ENCODE measurements around the gene ARMC2.
"Not testable (repeated sequence)": the region's sequence is repeated elsewhere in the genome, so short reads cannot be mapped to it uniquely, and the experiment has no call there.

The ARMC2 gene

DNA sequence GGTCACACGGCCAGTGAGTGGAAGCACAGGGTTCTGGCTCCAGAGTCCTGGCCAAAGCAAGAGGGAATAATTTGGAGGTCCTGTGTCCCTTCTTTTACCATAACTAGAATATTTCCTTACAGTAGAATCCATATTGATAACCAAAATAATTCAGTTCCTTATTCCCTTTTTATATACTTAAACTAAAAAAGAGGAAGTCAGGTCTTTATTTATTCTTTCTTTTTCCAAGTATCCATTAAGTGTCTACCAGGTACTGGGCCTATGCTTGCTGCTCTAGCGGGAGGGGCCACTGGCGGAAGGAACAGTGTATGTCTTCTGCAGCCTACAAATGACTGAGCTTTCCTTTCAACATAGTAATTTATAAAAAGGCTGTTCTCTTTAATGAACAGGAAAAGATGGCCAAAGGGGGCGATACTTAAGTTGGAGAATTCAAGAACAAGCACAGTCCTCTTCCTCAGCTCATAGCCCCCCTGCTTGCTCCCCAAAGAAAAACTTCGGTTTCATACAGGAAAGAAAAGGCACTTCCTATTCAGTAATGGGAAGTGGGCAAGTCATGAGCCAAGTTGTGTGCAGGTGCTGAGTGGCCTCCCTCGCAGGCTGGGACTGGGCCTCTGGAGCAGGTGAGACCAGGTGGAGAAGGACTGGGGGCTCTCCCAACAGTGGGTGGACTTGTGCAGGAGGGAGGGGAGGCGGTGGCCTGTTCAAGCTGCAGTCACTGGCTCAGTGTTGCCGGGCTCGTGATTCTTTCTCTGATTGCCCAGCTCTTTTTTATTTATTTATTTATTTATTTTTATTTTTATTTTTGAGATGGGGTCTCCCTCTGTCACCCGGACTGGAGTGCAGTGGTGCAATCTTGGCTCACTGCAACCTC, 110.9 kb downstream of the ARMC2 start:
- no peak for DNase-seq

DNA sequence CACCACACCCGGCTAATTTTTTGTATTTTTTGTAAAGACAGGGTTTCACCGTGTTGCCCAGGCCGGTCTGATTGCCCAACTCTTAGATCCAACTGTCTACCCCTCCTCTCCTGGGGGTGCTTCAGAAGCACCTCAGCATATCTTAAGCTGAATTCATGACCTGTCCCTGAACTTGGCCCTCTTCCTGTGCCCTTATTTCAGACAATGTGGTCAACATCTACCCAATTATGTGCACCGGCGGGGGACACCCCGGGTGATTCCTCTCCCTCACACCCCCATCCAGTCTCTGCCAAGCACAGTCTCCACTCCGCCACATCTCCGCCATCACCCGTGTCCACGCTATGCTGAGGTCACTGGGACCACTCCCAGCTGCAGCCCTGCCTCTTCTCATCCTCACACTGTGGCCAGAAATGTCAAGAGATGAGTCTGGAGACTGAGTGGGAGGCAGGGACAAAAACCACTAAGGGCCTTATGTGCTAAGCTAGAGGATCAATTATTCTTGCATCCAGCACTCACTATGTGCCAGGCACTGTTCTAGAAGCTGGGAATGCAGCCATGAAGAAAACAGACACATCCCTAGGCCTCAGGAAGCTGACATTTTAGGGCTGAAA, 111.9 kb downstream of the ARMC2 start:
- no peak for DNase-seq

DNA sequence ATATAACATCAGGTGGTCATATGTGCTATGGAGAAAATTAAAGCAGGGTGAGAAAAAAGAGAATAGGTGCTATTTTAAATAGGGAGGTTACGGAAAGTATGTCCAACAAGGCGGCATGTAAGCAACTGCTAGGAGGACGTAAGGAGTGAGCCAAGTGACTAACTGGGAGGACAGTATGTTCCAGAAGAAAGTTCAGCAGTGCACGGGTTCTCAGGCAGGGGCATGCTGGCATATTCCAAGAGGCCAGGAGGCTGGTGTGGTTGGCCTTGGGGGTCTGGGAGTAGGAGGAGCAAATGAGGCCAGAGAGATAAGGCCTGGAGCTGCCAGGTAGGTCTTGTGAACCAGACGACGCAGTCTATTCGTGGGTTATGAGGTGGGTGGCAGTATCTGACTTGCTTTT, 112.4 kb downstream of the ARMC2 start:
- no peak for DNase-seq

DNA sequence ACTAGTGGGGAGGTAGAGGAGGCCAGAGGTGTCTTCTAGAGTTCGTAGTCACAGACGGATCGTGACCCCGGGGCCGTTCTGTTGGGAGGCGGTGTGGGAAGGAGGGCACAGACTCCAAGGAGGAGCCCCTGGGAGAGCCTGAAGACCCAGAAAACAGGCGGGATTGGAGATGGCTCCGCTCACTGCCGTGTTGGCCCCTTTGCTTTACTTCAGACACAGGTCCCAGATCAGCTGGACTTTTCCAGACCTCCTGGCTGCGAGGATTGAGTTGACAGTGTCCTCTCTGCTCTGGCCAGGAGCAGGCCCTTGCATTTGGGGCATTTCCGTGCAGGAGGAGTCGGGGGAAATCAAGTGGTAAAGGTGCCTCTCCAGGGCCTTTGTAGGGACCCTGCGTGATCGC, 112.9 kb downstream of the ARMC2 start:
- no peak for DNase-seq

DNA sequence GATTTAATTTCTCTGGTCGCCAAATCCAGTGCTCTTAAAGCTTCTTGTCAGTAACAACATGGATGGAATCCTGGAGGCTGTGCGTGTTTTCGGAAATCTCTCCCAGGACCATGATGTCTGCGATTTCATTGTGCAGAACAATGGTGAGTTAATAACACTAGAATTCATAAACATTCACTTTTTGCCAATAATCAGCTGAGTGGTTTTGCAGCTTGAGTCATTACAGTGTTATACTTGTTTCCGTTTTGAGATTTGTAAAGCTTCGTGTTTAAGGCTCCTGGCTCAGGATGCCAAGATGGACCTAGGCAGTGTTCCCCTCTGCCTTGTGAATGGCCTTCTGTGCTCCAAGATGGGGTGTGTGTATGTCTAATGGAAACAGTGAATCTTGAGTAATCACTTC, 113.8 kb downstream of the ARMC2 start:
- DNase-seq: no peak

DNA sequence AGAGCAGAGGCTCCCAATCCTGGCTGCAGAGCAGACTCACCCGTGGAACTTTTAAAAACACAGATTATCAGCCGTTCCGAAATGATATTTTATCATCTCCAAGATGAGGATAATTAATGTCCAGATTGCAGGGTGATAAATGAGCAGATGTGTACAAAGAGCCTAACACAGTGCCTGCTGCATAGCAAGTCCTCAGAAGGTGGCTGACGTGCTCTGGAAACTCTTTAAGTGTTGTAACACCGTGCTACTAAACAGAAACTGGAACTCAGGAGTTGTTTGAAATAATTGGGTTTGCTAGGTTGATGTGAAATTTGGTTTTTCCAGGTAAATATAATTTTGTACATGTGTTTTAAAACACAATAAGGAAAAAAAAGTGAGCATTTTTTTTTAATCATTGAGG, 118.0 kb downstream of the ARMC2 start:
- no peak for DNase-seq

DNA sequence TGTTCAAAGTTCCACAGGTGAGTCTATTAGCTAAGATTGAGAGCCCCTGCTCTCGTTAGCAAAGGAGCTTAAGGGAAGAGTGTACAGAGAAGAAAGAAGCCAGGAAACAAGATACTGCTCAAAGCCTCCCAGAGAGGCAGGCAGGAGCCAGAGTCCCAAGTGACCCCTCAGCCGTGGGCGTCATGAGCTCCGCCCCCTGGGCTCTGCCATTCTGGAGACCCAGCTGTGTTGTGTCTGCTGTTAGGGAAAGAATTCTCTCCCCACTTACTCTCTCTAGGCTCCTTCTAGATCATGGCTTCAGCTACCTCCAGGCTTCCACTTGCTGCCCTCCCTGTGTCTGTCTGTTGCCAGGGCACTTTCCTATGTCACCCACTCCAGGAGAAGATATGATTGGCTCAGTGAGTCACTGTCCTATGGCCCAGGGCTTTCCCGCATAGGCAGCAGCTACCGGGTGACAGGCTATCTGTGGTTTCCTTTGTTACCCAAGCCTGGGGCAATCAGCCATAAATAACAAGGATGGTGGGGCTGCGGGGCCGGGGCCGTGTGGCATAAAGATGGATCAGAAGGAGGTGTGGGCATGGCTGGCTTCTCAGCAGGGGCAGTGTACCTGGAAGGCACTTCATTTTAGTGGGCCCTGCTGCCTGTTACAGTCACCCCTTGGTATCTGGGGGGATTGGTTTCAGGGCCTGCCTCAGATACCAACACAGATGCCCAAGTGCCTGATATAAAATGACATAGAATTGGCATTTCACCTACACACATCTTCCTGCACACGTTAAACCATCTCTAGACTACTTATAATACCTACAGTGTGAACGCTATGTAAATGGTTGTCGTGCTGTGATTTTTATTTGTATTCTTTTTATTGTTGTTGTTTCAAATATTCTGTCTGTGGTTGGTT, 118.9 kb downstream of the ARMC2 start:
- DNase-seq: no peak

DNA sequence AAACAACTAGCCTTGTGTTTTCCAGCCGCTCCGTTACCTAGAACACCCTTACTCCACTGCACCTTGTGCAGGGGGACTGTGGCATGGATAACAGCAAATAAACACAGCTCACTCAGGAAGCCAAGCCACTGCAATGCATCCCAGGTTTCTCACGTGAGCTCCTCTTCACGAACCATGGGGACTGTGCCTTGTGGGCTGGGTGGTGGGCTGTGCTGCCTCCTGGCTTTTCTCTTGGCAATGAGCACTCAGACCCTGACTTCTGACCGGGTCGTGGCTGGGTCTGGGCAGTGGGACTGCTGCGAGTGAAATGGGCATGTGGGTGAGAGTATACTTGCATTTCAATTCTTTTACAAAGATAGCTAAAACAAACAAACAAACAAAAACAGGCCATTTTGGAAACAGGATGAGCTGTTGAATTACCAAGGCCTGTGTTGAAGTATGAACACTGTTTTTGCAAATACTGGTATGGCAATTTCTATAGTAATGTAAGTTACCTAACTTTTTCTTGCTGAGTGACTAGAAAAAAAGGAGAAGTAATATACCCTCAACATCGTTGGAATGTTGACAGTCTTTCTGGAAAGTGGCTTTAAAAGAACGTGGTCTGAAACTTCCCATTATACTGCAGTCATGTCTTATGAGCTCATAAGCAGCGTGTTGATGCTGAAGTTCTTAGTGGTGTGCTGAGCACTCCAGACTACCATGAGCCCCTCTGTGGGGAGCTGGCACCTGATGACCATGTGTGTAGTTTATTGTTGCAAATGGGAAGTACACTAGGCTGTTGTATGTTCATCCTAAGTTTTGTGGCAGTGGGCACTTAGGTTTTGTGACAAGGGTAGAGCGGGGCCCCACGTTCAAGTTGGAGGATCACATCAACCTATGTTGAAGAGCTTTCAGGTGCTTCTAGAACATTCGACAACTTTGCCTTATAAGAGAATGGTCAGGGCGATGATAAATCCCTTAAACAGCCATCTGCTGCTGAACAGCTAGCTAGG, 120.4 kb downstream of the ARMC2 start:
- no peak for DNase-seq

DNA sequence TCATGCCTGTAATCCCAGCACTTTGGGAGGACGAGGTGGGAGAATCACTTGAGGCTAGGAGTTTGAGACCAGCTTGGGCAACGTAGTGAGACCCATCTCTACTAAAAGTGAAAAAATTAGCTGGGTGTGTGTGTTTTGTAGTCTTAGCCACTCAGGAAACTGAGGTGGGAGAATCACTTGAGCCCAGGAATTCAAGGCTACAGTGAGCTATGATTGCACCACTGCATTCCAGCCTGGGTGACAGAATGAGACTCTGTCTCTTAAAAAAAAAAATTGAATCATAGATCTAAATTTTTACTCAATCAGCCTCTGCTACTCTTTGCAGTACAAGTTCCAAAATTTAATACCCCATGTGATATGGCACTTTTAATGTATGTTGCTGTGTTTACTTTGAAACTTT, 121.6 kb downstream of the ARMC2 start:
- no peak for DNase-seq

DNA sequence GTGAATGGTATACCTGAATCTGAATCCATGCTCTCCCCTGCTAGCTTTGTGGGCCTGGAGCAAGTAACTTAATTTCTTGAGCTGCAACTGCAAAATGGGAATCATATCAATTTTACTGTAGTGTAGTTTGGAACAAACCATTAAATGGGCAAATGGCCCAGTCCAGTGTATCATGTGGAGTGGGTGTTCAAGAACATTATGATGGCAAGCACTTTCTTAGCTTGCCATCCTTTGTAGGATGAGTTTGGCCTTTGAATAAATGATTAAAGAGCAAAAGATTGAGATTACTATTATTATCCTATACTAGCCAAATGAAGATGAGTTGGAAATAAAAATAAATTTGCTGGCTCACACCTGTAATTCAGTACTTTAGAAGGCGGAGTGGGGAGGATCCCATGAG, 126.0 kb downstream of the ARMC2 start:
- DNase-seq: no peak

DNA sequence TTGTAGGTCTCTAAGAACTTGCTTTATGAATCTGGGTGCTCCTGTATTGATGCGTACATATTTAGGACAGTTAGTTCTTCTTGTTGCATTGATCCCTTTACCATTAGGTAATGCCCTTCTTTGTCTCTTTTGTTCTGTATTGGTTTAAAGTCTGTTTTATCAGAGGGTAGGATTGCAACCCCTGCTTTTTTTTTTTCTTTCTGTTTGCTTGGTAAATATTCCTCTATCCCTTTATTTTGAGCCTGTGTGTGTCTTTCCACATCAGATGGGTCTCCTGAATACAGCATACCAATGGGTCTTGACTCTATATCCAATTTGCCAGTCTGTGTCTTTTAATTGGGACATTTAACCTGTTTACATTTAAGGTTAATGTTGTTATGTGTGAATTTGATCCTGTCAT, 130.4 kb downstream of the ARMC2 start:
- not testable (repeated sequence) for DNase-seq

DNA sequence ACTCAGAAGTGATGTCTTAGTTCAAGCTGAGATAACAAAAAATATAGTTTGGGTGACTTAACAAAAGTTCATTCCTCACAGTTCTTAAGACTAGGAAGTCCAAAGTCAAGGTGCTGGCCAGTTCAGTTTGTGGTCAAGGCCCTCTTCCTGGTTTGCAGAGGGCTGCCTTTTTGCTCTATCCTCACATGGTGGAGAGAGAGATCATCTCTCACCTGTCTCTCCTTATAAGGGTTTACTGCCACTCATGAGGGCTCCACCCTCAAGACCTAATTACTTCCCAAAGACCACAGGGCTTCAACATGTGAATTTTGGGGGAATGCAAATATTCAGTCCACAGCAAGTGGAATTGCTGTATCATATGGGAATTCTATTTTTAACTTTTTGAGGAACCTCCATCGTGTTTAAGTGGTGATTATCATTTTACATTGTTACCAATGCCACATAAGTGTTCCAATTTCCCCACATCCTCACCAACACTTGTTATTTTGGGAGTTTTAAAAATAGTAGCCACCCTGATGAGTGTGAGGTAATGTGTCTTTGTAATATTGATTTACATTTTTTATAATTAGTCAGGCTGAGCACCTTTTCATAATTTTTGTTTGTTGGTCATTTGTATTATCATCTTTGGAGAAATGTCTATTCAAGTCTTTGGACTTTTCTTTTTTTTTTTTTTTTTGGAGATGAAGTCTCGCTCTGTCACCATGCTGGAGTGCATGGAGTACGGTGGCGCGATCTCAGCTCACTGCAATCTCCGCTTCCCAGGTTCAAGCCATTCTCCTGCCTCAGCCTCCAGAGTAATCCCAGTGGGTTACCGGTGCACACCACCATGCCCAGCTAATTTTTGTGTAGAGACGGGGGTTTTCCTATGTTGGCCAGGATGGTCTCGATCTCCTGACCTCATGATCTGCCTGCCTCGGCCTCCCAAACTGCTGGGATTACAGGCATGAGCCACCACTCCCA, 134.2 kb downstream of the ARMC2 start:
- DNase-seq: no peak

DNA sequence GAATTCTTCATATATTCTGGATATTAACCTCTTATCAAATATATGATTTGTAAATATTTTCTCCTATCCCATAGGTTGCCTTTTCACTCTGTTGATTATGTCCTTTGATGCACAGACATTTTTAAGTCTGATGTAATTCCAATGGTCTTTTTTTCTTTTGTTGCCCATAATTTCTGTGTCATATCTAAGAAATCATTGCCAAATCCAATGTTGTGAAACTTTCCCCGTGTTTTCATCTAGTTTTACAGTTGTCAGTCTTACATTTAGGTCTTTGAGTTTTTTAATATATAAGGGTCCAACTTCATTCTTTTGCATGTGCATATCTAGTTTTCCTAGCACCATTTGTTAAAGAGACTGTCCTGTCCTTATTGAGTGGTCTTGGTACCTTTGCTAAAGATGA, 134.9 kb downstream of the ARMC2 start:
- no peak for DNase-seq

DNA sequence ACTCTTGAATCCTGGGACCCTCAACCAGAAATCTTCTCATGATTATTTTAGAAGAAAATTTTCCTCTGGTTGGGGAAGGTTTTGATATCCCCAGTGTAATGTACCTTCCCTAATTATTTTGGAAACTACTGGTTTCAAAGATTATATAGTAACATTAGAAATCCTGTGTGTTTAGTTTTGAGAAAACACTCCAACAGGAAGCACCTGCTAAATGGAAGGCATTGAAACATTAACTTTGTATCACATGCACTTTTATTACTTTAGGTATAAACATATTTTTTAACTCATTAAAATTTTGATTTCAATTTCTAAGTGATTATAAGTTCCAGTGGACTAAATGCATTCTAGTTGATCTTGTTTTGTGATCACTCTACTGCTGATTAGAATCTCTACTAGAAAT, 137.1 kb downstream of the ARMC2 start:
- no peak for DNase-seq

DNA sequence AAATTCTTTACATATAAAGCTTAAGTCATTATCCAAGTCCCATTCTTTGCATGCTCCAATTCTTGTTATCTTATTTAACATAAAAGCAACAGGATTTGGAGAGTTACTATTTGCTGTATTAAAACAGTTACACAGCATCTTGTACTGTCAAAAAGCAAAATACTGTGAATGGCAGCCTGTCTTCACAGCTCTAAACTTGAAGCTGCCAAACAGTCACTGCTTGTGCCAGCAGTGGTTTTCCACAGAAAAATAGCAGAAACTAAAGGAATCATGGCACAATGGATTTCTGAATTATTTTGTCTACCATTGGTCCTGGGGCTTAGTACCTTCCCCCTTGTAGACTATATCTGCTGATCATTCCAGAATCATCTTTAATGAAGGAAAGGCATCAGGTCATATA, 138.9 kb downstream of the ARMC2 start:
- DNase-seq: no peak

DNA sequence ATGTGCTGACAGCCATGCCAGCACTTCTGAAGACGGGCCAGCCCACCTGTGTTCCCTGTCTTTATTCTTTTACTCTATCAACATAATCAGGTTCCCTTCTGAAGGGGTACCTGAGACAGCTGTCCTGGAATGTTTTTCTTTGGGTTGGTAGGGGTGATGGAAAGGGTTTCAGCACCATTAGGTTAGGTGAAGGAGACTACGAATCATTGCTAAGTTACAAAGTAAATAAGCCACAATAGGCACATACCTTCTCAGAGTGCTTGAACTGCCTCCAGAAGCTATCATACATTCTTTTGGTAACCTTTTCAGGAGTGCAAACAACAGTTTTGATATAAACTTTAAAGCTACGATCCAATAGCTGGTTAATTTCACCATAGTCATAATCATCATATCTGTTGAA, 140.1 kb downstream of the ARMC2 start:
- DNase-seq: no peak

DNA sequence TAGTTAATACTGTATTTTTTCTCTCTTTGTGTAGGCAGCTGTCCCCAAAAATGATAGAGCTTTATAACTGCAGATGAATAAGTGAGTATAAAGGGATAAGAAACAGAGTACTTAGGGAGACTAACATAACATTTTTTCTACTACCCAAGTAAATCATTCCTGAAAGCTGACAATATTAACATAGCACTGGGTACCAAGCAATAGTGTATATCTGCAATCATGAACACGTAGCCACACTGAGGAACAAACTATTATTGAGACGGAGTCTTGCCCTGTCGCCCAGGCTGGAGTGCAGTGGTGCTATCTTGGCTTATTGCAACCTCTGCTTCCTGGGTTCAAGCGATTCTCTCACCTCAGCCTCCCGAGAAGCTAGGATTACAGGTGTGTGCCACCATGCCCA, 140.5 kb downstream of the ARMC2 start:
- no peak for DNase-seq

DNA sequence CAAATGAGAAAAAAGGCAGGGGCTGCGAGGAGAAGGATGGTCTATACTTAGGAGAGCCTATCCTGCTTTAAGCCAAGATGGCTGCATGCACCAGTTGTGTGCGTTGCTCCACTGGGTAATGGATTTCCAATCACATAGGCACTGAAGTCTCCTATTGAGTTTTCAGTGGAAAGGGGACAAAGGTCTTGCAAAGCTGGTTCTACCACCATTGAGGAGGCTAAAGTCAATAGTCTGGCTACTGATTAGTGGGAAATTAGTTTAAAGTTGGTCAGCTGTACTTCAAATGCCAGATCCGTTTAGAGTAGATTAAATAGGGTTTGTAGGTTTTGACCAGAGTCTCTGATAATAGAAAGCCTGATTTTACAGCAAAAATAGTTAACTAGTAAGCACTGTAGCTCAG, 141.5 kb downstream of the ARMC2 start:
- no peak for DNase-seq

DNA sequence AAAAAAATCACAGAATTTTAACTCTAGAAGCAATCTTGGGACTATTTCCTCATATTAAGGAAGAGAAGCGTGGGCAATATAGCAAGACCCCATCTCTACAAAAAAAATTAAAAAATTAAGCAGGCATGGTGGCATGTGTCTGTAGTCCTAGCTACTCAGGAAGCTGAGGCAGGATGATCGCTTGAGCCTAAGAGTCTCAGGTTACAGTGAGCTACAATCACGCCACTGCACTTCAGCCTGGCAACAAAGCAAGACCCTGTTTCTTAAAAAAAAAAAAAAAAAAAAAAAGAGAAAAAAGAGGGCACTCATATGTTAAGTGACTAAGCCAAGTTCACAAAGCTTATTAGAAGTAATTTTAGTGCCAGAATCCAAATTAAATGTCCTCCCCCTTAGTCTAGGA, 145.7 kb downstream of the ARMC2 start:
- DNase-seq: no peak

DNA sequence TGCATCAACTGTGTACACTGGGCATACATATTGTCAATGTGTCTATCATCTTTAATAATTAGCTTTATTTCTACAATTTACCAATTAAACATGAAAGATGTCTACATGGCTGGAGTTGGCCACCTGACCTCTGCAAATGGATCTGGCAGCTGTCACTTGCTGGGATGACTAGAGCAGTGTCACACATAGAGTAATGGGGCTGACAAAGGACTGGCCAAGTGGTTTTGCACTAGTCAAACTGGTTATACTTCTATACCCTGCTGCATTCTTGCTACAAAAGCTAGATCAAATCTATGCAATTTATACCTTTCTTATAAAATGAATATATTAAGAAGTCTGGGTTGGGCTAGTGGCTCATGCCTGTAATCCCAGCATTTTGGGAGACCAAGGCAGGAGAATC, 147.1 kb downstream of the ARMC2 start:
- DNase-seq: no peak

DNA sequence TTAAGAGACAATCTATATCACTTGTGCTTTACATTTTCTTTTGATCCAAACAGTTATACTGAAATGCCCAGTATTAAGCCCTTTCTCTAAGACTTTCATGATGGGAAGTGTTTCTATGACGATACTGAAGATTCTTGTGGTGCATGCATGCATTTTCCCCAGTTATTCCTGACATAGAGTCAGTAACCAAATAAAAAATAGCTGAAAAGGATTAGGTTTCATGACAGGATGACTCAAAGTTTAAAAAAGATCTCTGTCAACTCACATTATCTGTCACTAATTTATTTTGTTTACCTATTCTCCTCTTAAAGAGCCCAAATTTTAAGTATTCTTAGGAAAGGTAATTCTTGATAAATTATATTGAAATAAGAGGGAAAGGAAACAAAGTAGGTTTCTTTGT, 148.0 kb downstream of the ARMC2 start:
- no peak for DNase-seq

Data from activated CD8-positive, alpha-beta memory T cell treated with anti-CD3 and anti-CD28 coated beads, Interleukin-2, amount 50 U/mL, for 4 hours (primary cell).